ENCODE data around the gene SHBG.

The SHBG gene

GRCh38 chr17:7676533-7676932 is 46.6 kb downstream of the SHBG start:
- no peak for TF ChIP-seq OSR1 (CRISPR knock-in tag; IDR thresholded peaks at IDR 0.05)
- no peak for ATAC-seq

GRCh38 chr17:7677388-7678067 is 47.6 kb downstream of the SHBG start:
- ATAC-seq, result no peak
- TF ChIP-seq ZNF565 (CRISPR knock-in tag; conservative IDR thresholded peaks at IDR 0.05; ENCODE audit: low read depth), result no peak
- TF ChIP-seq GLIS3 (CRISPR knock-in tag; IDR thresholded peaks at IDR 0.05), result no peak
- no peak for TF ChIP-seq CREB5 (CRISPR knock-in tag; IDR thresholded peaks at IDR 0.05; ENCODE audit: low read depth)
- TF ChIP-seq ESRRG (CRISPR knock-in tag; IDR thresholded peaks at IDR 0.05), result no peak
- TF ChIP-seq BACH2 (CRISPR knock-in tag; IDR thresholded peaks at IDR 0.05; ENCODE audit: borderline replicate concordance), result no peak
- TF ChIP-seq CSDC2 (CRISPR knock-in tag; IDR thresholded peaks at IDR 0.05), result no peak
- TF ChIP-seq TCF4 (CRISPR knock-in tag; IDR thresholded peaks at IDR 0.05; ENCODE audit: borderline replicate concordance), result no peak
- no peak for TF ChIP-seq ZFP3 (CRISPR knock-in tag; IDR thresholded peaks at IDR 0.05)

Measured in SK-N-SH treated with all-trans-retinoic acid at 6 μM for 48 hours (cell line).